ENCODE measurements around the gene SCN2B.
"Not testable (repeated sequence)": the region's sequence is repeated elsewhere in the genome, so short reads cannot be mapped to it uniquely, and the experiment has no call there.

- not testable (repeated sequence) for TF ChIP-seq GTF2F1 (IDR thresholded peaks at IDR 0.05; ENCODE audit: low read length); CTCF (CRISPR knock-in tag; IDR thresholded peaks at IDR 0.05); GATAD1 (CRISPR knock-in tag; IDR thresholded peaks at IDR 0.05); ZNF274 (CRISPR knock-in tag; IDR thresholded peaks at IDR 0.05)
These were observed 16.4 kb upstream of the SCN2B start for GRCh38 chr11:118192817-118193216.
